ENCODE data around the gene TESK1. TPM values are rescaled to one million over a fixed set of nuclear protein-coding genes. Genes with fewer than 3 reads are reported as not detected.

The TESK1 gene
- total and polyA plus RNA-seq, 2 experiments from 2014 or later, result 14.1 to 21.6 TPM

- H3K4me1 ChIP-seq (ENCODE audit: insufficient read depth), result peaks cover 8% of the 10 kb centered on the region
- no peak overlapping the region for H3K9ac ChIP-seq
- H3K79me2 ChIP-seq (ENCODE audit: insufficient read depth), result no peaks in the 10 kb centered on the region
- H3K9me2 ChIP-seq (ENCODE audit: insufficient read depth), result no peaks in the 10 kb centered on the region
- H3K36me3 ChIP-seq (ENCODE audit: low read depth), result no peaks in the 10 kb centered on the region
- 77 to 79% methylated on average over 14 of the region's 14 CpGs for WGBS, 2 experiments (ENCODE audit: low coverage in 1 of 2, low lambda C conversion rate in 2 of 2, missing lambda C conversion rate in 2 of 2)
- no peak overlapping the region for H3K4me3 ChIP-seq
- no peaks in the 10 kb centered on the region for H3K9me3 ChIP-seq (ENCODE audit: low read depth)
- H3K27ac ChIP-seq, result no peak overlapping the region
- H4K20me1 ChIP-seq (ENCODE audit: insufficient read depth), result no peaks in the 10 kb centered on the region
- no peak for TF ChIP-seq EZH2 (IDR thresholded peaks at IDR 0.05; ENCODE audit: insufficient read depth, poor library complexity, severe bottlenecking)
- TF ChIP-seq EZH2phosphoT487 (IDR thresholded peaks at IDR 0.05; ENCODE audit: insufficient read depth, low read depth), result no peak
- in situ Hi-C loops (cut with MboI), result loop anchor here (25.0 kb wide), 1 partner anchor 112 kb away; no protein-coding TSS in a partner anchor
- H3F3A ChIP-seq (ENCODE audit: insufficient read depth), result peaks cover 21% of the 10 kb centered on the region
- no peak overlapping the region for H2AFZ ChIP-seq
- no peaks in the 10 kb centered on the region for H3K27me3 ChIP-seq (replicated peaks; ENCODE audit: insufficient read depth)
- DNase-seq, result peak; percentile 16
- H3K4me2 ChIP-seq (ENCODE audit: unreplicated experiment), result no peak overlapping the region
These were observed 5.1 kb upstream of the TESK1 start for GRCh38 chr9:35599763-35600604.

GRCh38 chr9:35603506-35603985 lies 1.5 kb upstream of the TESK1 start:
- Histone ChIP-seq H3K27me3 (replicated peaks; ENCODE audit: insufficient read depth) (no peaks in the 10 kb centered on the region), H3K4me3 (peak overlapping the region; percentile 73), H3K4me1 (ENCODE audit: insufficient read depth) (peaks cover 15% of the 10 kb centered on the region), H3K36me3 (ENCODE audit: low read depth) (peaks cover 4% of the 10 kb centered on the region; the same call in 1 of the 2 replicates), H3K4me2 (ENCODE audit: unreplicated experiment) (peak overlapping the region; percentile 94), H4K20me1 (ENCODE audit: insufficient read depth) (no peaks in the 10 kb centered on the region), H2AFZ (peak overlapping the region; percentile 84), H3K79me2 (ENCODE audit: insufficient read depth) (peaks cover 25% of the 10 kb centered on the region), H3K9ac (peak overlapping the region; percentile 86), H3K9me2 (ENCODE audit: insufficient read depth) (no peaks in the 10 kb centered on the region), H3K27ac (peak overlapping the region; percentile 97), H3F3A (ENCODE audit: insufficient read depth) (peaks cover 21% of the 10 kb centered on the region), H3K9me3 (ENCODE audit: low read depth) (no peaks in the 10 kb centered on the region)
- peak; percentile 93 for DNase-seq
- TF ChIP-seq EZH2phosphoT487 (IDR thresholded peaks at IDR 0.05; ENCODE audit: insufficient read depth, low read depth), result no peak
- TF ChIP-seq EZH2 (IDR thresholded peaks at IDR 0.05; ENCODE audit: insufficient read depth, poor library complexity, severe bottlenecking), result no peak
- in situ Hi-C loops (cut with MboI), result loop anchor here (25.0 kb wide), 1 partner anchor 109 kb away; no protein-coding TSS in a partner anchor
- WGBS, 2 experiments (ENCODE audit: low coverage in 1 of 2, low lambda C conversion rate in 2 of 2, missing lambda C conversion rate in 2 of 2), result 1% methylated on average over 18 of the region's 18 CpGs

- H4K20me1 ChIP-seq (ENCODE audit: insufficient read depth), result no peaks in the 10 kb centered on the region
- H2AFZ ChIP-seq, result peak overlapping the region; percentile 84
- peaks cover 7% of the 10 kb centered on the region; the same call in 1 of the 2 replicates for H3K36me3 ChIP-seq (ENCODE audit: low read depth)
- no peaks in the 10 kb centered on the region for H3K27me3 ChIP-seq (replicated peaks; ENCODE audit: insufficient read depth)
- in situ Hi-C loops (cut with MboI), result loop anchor here (25.0 kb wide), 1 partner anchor 108 kb away; no protein-coding TSS in a partner anchor
- peak; percentile 100 for DNase-seq
- peak overlapping the region; percentile 94 for H3K4me2 ChIP-seq (ENCODE audit: unreplicated experiment)
- H3K9me3 ChIP-seq (ENCODE audit: low read depth), result no peaks in the 10 kb centered on the region
- peaks cover 21% of the 10 kb centered on the region for H3F3A ChIP-seq (ENCODE audit: insufficient read depth)
- no peaks in the 10 kb centered on the region for H3K9me2 ChIP-seq (ENCODE audit: insufficient read depth)
- H3K4me3 ChIP-seq, result peak overlapping the region; percentile 75
- no peak for TF ChIP-seq EZH2 (IDR thresholded peaks at IDR 0.05; ENCODE audit: insufficient read depth, poor library complexity, severe bottlenecking)
- H3K4me1 ChIP-seq (ENCODE audit: insufficient read depth), result peaks cover 15% of the 10 kb centered on the region
- H3K79me2 ChIP-seq (ENCODE audit: insufficient read depth), result peaks cover 25% of the 10 kb centered on the region
- H3K27ac ChIP-seq, result peak overlapping the region; percentile 97
- peak overlapping the region; percentile 86 for H3K9ac ChIP-seq
- WGBS, 2 experiments (ENCODE audit: low coverage in 1 of 2, low lambda C conversion rate in 2 of 2, missing lambda C conversion rate in 2 of 2), result 1% methylated on average over 39 to 41 of the region's 41 CpGs
These were observed 980 bp upstream of the TESK1 start for GRCh38 chr9:35603986-35604577.

GRCh38 chr9:35605351-35606137 lies 482 bp downstream of the TESK1 start:
- Histone ChIP-seq H3K9me3 (ENCODE audit: low read depth) (no peaks in the 10 kb centered on the region), H3K9ac (peak overlapping the region; percentile 76), H3K36me3 (ENCODE audit: low read depth) (peaks cover 7% of the 10 kb centered on the region; the same call in 1 of the 2 replicates), H3K4me2 (ENCODE audit: unreplicated experiment) (peak overlapping the region; percentile 89), H4K20me1 (ENCODE audit: insufficient read depth) (no peaks in the 10 kb centered on the region), H3K27me3 (replicated peaks; ENCODE audit: insufficient read depth) (no peaks in the 10 kb centered on the region), H3K27ac (no peak overlapping the region), H3K9me2 (ENCODE audit: insufficient read depth) (no peaks in the 10 kb centered on the region), H3K4me3 (peak overlapping the region; percentile 75), H3K79me2 (ENCODE audit: insufficient read depth) (peaks cover 25% of the 10 kb centered on the region), H3F3A (ENCODE audit: insufficient read depth) (peaks cover 21% of the 10 kb centered on the region), H2AFZ (peak overlapping the region; percentile 34), H3K4me1 (ENCODE audit: insufficient read depth) (peaks cover 15% of the 10 kb centered on the region)
- WGBS, 2 experiments (ENCODE audit: low coverage in 1 of 2, low lambda C conversion rate in 2 of 2, missing lambda C conversion rate in 2 of 2), result 0 to 1% methylated on average over 13 to 62 of the region's 76 CpGs
- in situ Hi-C loops (cut with MboI), result loop anchor here (25.0 kb wide), 1 partner anchor 107 kb away; no protein-coding TSS in a partner anchor
- no peak for TF ChIP-seq EZH2phosphoT487 (IDR thresholded peaks at IDR 0.05; ENCODE audit: insufficient read depth, low read depth)
- no peak for TF ChIP-seq EZH2 (IDR thresholded peaks at IDR 0.05; ENCODE audit: insufficient read depth, poor library complexity, severe bottlenecking)
- DNase-seq, result peak; percentile 49

All from GM23248 (cell line).